GM12878 (cell line): ENCODE data around the gene MPRIP. TPM values are rescaled to one million over a fixed set of nuclear protein-coding genes. Genes with fewer than 3 reads are reported as not detected.
A peak's percentile ranks its signal among the peaks of the same experiment; 100 is the strongest.

Experiments
- ATAC-seq: fragments of 200-7000 bp; cut with Tn5 transposase; 3 replicates; pipeline ENCODE4 v1.9.1; 2020; ENCODE audit warnings: mild to moderate bottlenecking, moderate library complexity
- BruUV-seq: library from RNA; stranded (reverse); fragments of 400-500 nt; replicated peaks from 2 replicates; lab custom pipeline; 2021; lab: Mats Ljungman, UMichigan
- CTCF ChIA-PET: fragments of 300-600 bp; sonication (Branson Sonifier 250); formaldehyde crosslinking; extraction: SDS; loops from one replicate; lab custom pipeline; 2021; ENCODE audit warnings: inconsistent platforms; lab: Yijun Ruan, JAX
- POLR2A ChIA-PET: fragments of 350-600 bp; formaldehyde crosslinking; extraction: SDS; loops from one replicate; lab custom pipeline; 2021; ENCODE audit warnings: inconsistent platforms; lab: Charles Lee
- RAD21 ChIA-PET: fragments of 300-600 bp; sonication (Branson Sonifier 250); formaldehyde crosslinking; loops from one replicate; lab custom pipeline; 2023; ENCODE audit warnings: antibody characterized with exemption; ENCODE audit not compliant: unreplicated experiment; lab: Charles Lee
- SMC1A ChIA-PET: fragments of 300-600 bp; sonication (Branson Sonifier 250); formaldehyde crosslinking; loops from one replicate; lab custom pipeline; 2023; ENCODE audit not compliant: unreplicated experiment, uncharacterized antibody; lab: Charles Lee
- DNase-seq: peaks from one replicate; pipeline ENCODE4 v3.0.0-alpha.2; 2011; ENCODE audit warnings: low read depth, low spot score
- FAIRE-seq: peaks from 3 replicates; lab custom pipeline; 2011; peaks lifted over from hg19 to GRCh38; lab: Jason Lieb, UNC
- H2AFZ ChIP-seq: 2 replicates; pipeline ENCODE4 v1.6.0; 2011; ENCODE audit warnings: low read depth, low read length, control low read depth; ENCODE audit not compliant: control insufficient read depth
- H3K27ac ChIP-seq: 2 replicates; pipeline ENCODE4 v1.5.1; 2011; ENCODE audit warnings: control low read depth; ENCODE audit not compliant: control insufficient read depth, insufficient read depth
- H3K27me3 ChIP-seq, 2 experiments: replicated peaks in 1 of 2; 2 replicates each; pipeline versions ENCODE4 v1.6.0 to v1.6.1; 2011; ENCODE audit warnings: low read length in 1 of 2; ENCODE audit not compliant: control insufficient read depth in 2 of 2, insufficient read depth in 2 of 2
- H3K36me3 ChIP-seq, 2 experiments: 2 replicates each; pipeline ENCODE4 v1.5.1; 2011; ENCODE audit warnings: low read length in 1 of 2; ENCODE audit not compliant: control insufficient read depth in 2 of 2, insufficient read depth in 2 of 2
- H3K4me1 ChIP-seq: 2 replicates; pipeline ENCODE4 v1.6.1; 2011; ENCODE audit warnings: mild to moderate bottlenecking, low read length, moderate library complexity, mixed read lengths; ENCODE audit not compliant: control insufficient read depth, insufficient read depth
- H3K4me2 ChIP-seq: 2 replicates; pipeline ENCODE4 v1.6.0; 2011; ENCODE audit warnings: control low read depth; ENCODE audit not compliant: control insufficient read depth, insufficient read depth
- H3K4me3 ChIP-seq: fragments of 200-600 bp; sonication (generic); 2 replicates; pipeline ENCODE4 v1.5.1; 2016
- H3K79me2 ChIP-seq: 2 replicates; pipeline ENCODE4 v1.6.0; 2011; ENCODE audit warnings: low read length; ENCODE audit not compliant: control insufficient read depth, insufficient read depth
- H3K9ac ChIP-seq: 2 replicates; pipeline ENCODE4 v1.8.0; 2011; ENCODE audit warnings: low read length, control low read depth, mixed read lengths; ENCODE audit not compliant: control insufficient read depth, insufficient read depth
- H3K9me3 ChIP-seq: replicated peaks from 3 replicates; pipeline ENCODE4 v1.5.1; 2011; ENCODE audit warnings: mild to moderate bottlenecking, low read length; ENCODE audit not compliant: control insufficient read depth, insufficient read depth
- H4K20me1 ChIP-seq: 2 replicates; pipeline ENCODE4 v1.6.0; 2011; ENCODE audit not compliant: control insufficient read depth, insufficient read depth
- BCL11A ChIP-seq: IDR thresholded peaks from 2 replicates; pipeline ENCODE4 v1.6.1; 2011; ENCODE audit warnings: low read depth, low read length
- BHLHE40 ChIP-seq, 2 experiments: fragments of 450-650 bp in 1 of 2; IDR thresholded peaks; 2 replicates each; pipeline ENCODE4 v1.6.1; 2011 to 2017; ENCODE audit warnings: low read depth in 2 of 2, borderline replicate concordance in 1 of 2, improper control_type of control experiment in 1 of 2, low read length in 1 of 2, mild to moderate bottlenecking in 1 of 2
- BMI1 ChIP-seq: fragments of 450-650 bp; IDR thresholded peaks from 2 replicates; pipeline ENCODE4 v1.6.1; 2016; ENCODE audit warnings: mild to moderate bottlenecking, moderate library complexity, borderline replicate concordance
- E2F4 ChIP-seq: IDR thresholded peaks from 2 replicates; pipeline ENCODE4 v1.6.1; 2012; ENCODE audit warnings: low read depth, low read length, improper control_type of control experiment
- HCFC1 ChIP-seq: fragments of 150-350 bp; IDR thresholded peaks from 2 replicates; pipeline ENCODE4 v1.6.1; 2014; ENCODE audit warnings: low read length
- HDGF ChIP-seq: fragments of 450-650 bp; IDR thresholded peaks from 2 replicates; pipeline ENCODE4 v1.6.1; 2016; ENCODE audit warnings: antibody characterized with exemption
- MYB ChIP-seq: fragments of 150-350 bp; IDR thresholded peaks from 2 replicates; pipeline ENCODE4 v1.6.1; 2014; ENCODE audit warnings: mild to moderate bottlenecking, low read depth, low read length, borderline replicate concordance
- NKRF ChIP-seq: fragments of 450-650 bp; conservative IDR thresholded peaks from 2 replicates; pipeline ENCODE4 v1.6.1; 2017; ENCODE audit warnings: mild to moderate bottlenecking, moderate library complexity
- NRF1 ChIP-seq: conservative IDR thresholded peaks from 2 replicates; pipeline ENCODE4 v1.6.1; 2011; ENCODE audit warnings: mild to moderate bottlenecking, low read depth, low read length, improper control_type of control experiment
- PBX3 ChIP-seq: IDR thresholded peaks from 2 replicates; pipeline ENCODE4 v1.6.1; 2011; ENCODE audit warnings: mild to moderate bottlenecking, low read depth, low read length, moderate library complexity; ENCODE audit not compliant: insufficient replicate concordance
- RAD21 ChIP-seq: IDR thresholded peaks from 2 replicates; pipeline ENCODE4 v1.6.1; 2011; ENCODE audit warnings: mild to moderate bottlenecking, low read depth, low read length, moderate library complexity; ENCODE audit not compliant: insufficient read depth
- RB1 ChIP-seq: fragments of 450-650 bp; formaldehyde crosslinking; IDR thresholded peaks from 2 replicates; pipeline ENCODE4 v1.6.1; 2017; ENCODE audit warnings: mild to moderate bottlenecking, borderline replicate concordance
- RFX5 ChIP-seq: IDR thresholded peaks from 2 replicates; pipeline ENCODE4 v1.6.1; 2011; ENCODE audit warnings: low read depth, low read length, improper control_type of control experiment
- SIN3A ChIP-seq: IDR thresholded peaks from 2 replicates; pipeline ENCODE4 v1.6.1; 2012; ENCODE audit warnings: low read depth, low read length, improper control_type of control experiment
- SRF ChIP-seq, 2 experiments: IDR thresholded peaks; 2 replicates each; pipeline ENCODE4 v1.6.1; 2011; ENCODE audit warnings: low read depth in 2 of 2, low read length in 2 of 2, mild to moderate bottlenecking in 1 of 2, moderate library complexity in 1 of 2
- STAT3 ChIP-seq: IDR thresholded peaks from 2 replicates; pipeline ENCODE4 v1.6.1; 2011; ENCODE audit warnings: low read depth, low read length, improper control_type of control experiment
- TCF7 ChIP-seq: IDR thresholded peaks from 2 replicates; pipeline ENCODE4 v1.6.1; 2014; ENCODE audit warnings: antibody characterized with exemption, borderline replicate concordance
- ZNF622 ChIP-seq: fragments of 450-650 bp; IDR thresholded peaks from 2 replicates; pipeline ENCODE4 v1.6.1; 2017; ENCODE audit warnings: mild to moderate bottlenecking, inconsistent platforms
- WGBS: methylation state at CpG from one replicate; pipeline ENCODE4 v1.1.6; 2016; ENCODE audit warnings: low lambda C conversion rate; ENCODE audit not compliant: insufficient replicate concordance, insufficient coverage; ENCODE audit errors: missing lambda C conversion rate; 5-methylcytosine and 5-hydroxymethylcytosine counted together
- in situ Hi-C: fragments of 300-500 bp; cut with MboI; formaldehyde crosslinking; loops from 9 replicates; pipeline ENCODE4 v1.14.3; 2018; ENCODE audit warnings: mixed read lengths
- intact Hi-C: fragments of 100-400 bp; cut with micrococcal nuclease; formaldehyde crosslinking; loops from one replicate; pipeline ENCODE4 v1.14.2; 2022; ENCODE audit not compliant: unreplicated experiment
- polyA plus RNA-seq, 11 experiments: library from polyadenylated mRNA; depleted of rRNA in 4 of 11; unstranded in 6 of 11; stranded (reverse) in 5 of 11; fragments of >200 nt; fragmentation: Nextera tagmentation in 4 of 11; fragmentation: Illumina TruSeq in 1 of 11; extraction: Ambion mirVana in 4 of 11; extraction: Trizol in 1 of 11; gene quantifications; 1 replicate in 1 of 11; 2 replicates in 10 of 11; pipeline versions ENCODE4 v1.2.1 to v1.2.3, GENCODE V29; 2011 to 2016; ENCODE audit warnings: inconsistent platforms in 2 of 11, missing spikeins in 2 of 11, low read depth in 1 of 11
- total RNA-seq, 4 experiments: library from RNA; depleted of rRNA in 3 of 4; stranded (reverse); fragments of >200 nt in 3 of 4; fragmentation: Illumina TruSeq in 1 of 4; extraction: Trizol in 1 of 4; gene quantifications; 2 replicates each; pipeline versions ENCODE4 v1.2.1 to v1.2.3, GENCODE V29; 2013 to 2021

Gene MPRIP
- total and polyA plus RNA-seq, 10 of the 15 experiments (the other 5 are each of a cell fraction or from before 2014, with no cell fraction given) = 16.5 to 168 (median 71.7) TPM

- TF ChIP-seq MYB = no peak
- no peak for TF ChIP-seq RB1
Measured at GRCh38 chr17:17141860-17142552, 99.7 kb downstream of the MPRIP start (continued).

GRCh38 chr17:17142556-17142955 is 100.3 kb downstream of the MPRIP start:
- no peak overlapping the region for H2AFZ ChIP-seq
- H3K4me3 ChIP-seq = no peak overlapping the region
- ATAC-seq = no peak
- DNase-seq = no peak
- no peak overlapping the region for H3K27ac ChIP-seq
- in situ Hi-C loops = no loop called here
- peaks cover 14 to 46% of the 10 kb centered on the region in 2 experiments; a peak in 3 of 4 replicates for H3K36me3 ChIP-seq
- H3K9ac ChIP-seq = no peak overlapping the region
- ChIA-PET POLR2A (no interaction called here), CTCF (interaction anchor here (0.6 to 1.6 kb wide), 9 partner anchors 49 to 171 kb away, joined by 3 to 5 read pairs (median 3); partner anchors contain the start of gene COPS3), SMC1A (interaction anchor here (0.6 to 1.8 kb wide), 4 partner anchors 52 to 158 kb away, joined by 3 to 5 read pairs (median 4); no protein-coding TSS in a partner anchor), RAD21 (interaction anchor here (0.6 to 2.1 kb wide), 5 partner anchors 93 to 182 kb away, joined by 3 to 11 read pairs (median 3); partner anchors contain the start of gene COPS3)
- H4K20me1 ChIP-seq = no peaks in the 10 kb centered on the region
- FAIRE-seq = peak; percentile 44
- no peak overlapping the region for H3K4me2 ChIP-seq
- intact Hi-C loops = no loop called here
- no peaks in the 10 kb centered on the region for H3K27me3 ChIP-seq
- no TSS peak for BruUV-seq
- H3K9me3 ChIP-seq = no peaks in the 10 kb centered on the region
- H3K79me2 ChIP-seq = no peaks in the 10 kb centered on the region
- 97% methylated on average over 11 of the region's 11 CpGs for WGBS
- no peaks in the 10 kb centered on the region; the same call in 1 of the 2 replicates for H3K4me1 ChIP-seq
- TF ChIP-seq BMI1 = no peak
- TF ChIP-seq BCL11A = no peak
- no peak for TF ChIP-seq SIN3A
- no peak for TF ChIP-seq ZNF622
- TF ChIP-seq SRF (IDR thresholded peaks at IDR 0.05; ENCODE audit: low read depth in 2 of 2, low read length in 2 of 2) = no peak
- no peak for TF ChIP-seq PBX3
- no peak for TF ChIP-seq BHLHE40 (IDR thresholded peaks at IDR 0.05; ENCODE audit: borderline replicate concordance in 1 of 2, low read depth in 2 of 2, low read length in 1 of 2)
- TF ChIP-seq HDGF = no peak
- TF ChIP-seq TCF7 = no peak
- no peak for TF ChIP-seq NRF1
- no peak for TF ChIP-seq NKRF
- no peak for TF ChIP-seq RFX5
- TF ChIP-seq E2F4 = no peak
- no peak for TF ChIP-seq STAT3
- TF ChIP-seq HCFC1 = no peak
- no peak for TF ChIP-seq RAD21
